SKM-1 treated with dmso at 0.1 percent for 144 hours (cell line): ENCODE measurements around the gene CDK17.
"Not testable (repeated sequence)": the region's sequence is repeated elsewhere in the genome, so short reads cannot be mapped to it uniquely, and the experiment has no call there.

Experiments
- DNase-seq: peaks from one replicate; lab custom pipeline; 2025; ENCODE audit not compliant: unreplicated experiment; lab: John Stamatoyannopoulos, UW

Gene CDK17

GRCh38 chr12:96323906-96324305 is 76.3 kb downstream of the CDK17 start:
- DNase-seq, result no peak

DNA sequence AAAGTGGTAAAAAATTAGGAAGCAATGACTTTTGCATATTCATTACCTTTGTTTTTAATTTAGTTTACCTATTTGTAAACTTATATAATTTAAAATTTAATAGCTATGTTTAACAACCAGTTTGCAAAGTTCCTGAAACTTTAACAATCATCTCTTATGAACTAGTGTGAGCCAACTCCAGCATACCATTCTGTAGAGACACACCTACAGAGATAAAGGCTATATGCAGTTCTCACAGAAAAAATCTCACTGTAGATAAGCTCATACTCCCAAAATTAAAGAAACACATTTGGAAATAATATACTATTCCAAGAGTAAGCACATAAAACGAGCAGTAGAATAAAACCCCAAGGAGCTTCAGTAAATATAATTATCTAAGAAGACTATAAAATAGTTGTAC is 77.5 kb downstream of the CDK17 start:
- DNase-seq, result no peak

GRCh38 chr12:96321941-96322340 is 78.3 kb downstream of the CDK17 start:
- DNase-seq, result no peak

GRCh38 chr12:96317801-96318200 is 82.4 kb downstream of the CDK17 start:
- DNase-seq, result not testable (repeated sequence)

- not testable (repeated sequence) for DNase-seq
Observed at GRCh38 chr12:96315741-96316481, 84.3 kb downstream of the CDK17 start.

GRCh38 chr12:96314723-96315122 is 85.5 kb downstream of the CDK17 start:
- no peak for DNase-seq

GRCh38 chr12:96313606-96314005 is 86.6 kb downstream of the CDK17 start:
- DNase-seq, result no peak

- DNase-seq, result no peak
Observed at GRCh38 chr12:96311191-96311590, 89.0 kb downstream of the CDK17 start.

- no peak for DNase-seq
Observed at GRCh38 chr12:96310067-96310466, 90.2 kb downstream of the CDK17 start.

DNA sequence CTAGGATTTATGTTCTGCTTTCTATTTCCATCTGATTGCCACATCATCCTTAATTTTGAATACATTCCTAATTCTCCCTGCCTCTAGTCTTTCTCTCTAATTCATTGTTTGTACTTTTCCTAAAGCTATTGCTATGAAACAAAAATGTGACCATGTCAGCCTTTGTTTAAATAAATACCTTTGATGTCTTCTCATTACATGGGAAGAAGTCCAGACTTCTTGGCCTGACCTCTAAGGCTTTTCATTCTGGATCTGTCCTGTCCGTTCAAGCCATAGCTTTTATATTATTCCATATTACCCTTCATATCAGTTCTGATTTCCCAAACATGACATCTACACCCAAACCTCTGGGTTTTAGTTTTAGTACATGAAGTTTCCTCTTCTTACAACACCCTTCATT is 91.4 kb downstream of the CDK17 start:
- no peak for DNase-seq

- DNase-seq, result no peak
Observed at GRCh38 chr12:96305665-96306064, 94.6 kb downstream of the CDK17 start.

GRCh38 chr12:96303653-96304052 is 96.6 kb downstream of the CDK17 start:
- DNase-seq, result no peak

GRCh38 chr12:96302687-96303310 is 97.4 kb downstream of the CDK17 start:
- no peak for DNase-seq

- DNase-seq, result no peak
Observed at GRCh38 chr12:96301732-96302131, 98.5 kb downstream of the CDK17 start.

- DNase-seq, result no peak
Observed at GRCh38 chr12:96300064-96300463, 100.2 kb downstream of the CDK17 start.

DNA sequence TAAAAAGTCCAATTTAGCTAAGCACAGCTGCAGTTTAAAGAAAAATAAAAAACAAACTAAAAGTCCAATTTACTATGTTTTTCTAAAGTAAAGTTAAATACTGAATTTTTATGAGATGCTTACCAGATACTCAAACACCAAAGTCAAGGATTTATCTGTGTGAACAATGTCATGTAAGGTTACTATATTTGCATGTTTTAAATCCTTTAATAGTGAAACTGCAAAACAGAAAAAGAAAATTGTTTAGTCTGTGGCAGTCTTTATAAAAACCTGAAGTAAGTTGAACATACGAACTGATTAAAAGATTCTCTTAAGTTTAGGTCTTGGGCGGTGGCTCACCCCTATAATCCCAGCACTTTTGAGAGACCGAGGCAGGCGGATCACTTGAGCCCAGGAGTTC is 102.7 kb downstream of the CDK17 start:
- no peak for DNase-seq

DNA sequence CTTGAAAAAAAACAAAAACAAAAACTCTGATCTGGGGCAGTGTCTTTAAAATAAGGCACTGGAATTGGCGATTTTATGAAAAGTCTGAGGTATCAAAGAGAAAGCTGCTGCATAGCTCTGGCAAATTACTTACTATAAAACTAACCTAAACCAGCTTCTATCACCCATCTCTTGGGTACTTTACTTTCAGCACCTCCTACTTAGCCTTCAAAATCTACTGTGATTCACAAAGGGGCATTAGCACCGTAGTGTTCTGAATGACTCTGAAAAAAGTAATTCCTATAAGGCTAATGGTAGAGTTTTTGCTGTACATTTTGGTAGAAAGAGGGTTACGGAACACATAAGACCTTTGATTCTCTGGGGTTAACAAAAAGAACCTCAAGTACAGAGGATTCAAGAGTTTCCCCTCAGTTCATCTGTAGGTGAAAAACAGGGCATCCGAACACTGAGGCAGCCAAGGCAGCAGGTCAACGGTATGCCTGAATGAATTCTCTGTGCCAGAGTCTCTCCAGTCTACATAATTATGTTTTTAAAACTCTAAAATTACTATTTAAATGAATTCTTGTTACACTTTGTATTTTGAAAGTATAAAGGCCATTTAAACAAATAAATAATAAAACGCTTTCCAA is 104.6 kb downstream of the CDK17 start:
- DNase-seq, result no peak

GRCh38 chr12:96294831-96295230 is 105.4 kb downstream of the CDK17 start:
- DNase-seq, result no peak

DNA sequence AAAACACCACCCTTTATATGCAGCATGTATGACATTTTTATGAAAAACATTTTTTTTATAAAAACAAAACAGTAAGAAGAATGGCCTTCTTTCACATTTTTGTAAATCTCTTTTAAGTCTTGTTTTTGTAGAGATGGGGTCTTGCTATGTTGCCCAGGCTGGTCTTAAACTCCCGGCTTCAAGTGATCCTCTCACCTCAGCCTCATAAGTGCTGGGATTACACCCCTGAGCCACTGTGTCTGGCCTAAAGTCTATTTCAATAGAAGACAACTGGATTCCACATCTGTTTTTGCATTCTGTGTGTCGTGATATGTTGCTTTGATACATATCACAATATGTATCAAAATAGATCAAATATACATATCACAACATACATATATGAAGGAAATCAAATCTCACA is 107.1 kb downstream of the CDK17 start:
- DNase-seq, result no peak

DNA sequence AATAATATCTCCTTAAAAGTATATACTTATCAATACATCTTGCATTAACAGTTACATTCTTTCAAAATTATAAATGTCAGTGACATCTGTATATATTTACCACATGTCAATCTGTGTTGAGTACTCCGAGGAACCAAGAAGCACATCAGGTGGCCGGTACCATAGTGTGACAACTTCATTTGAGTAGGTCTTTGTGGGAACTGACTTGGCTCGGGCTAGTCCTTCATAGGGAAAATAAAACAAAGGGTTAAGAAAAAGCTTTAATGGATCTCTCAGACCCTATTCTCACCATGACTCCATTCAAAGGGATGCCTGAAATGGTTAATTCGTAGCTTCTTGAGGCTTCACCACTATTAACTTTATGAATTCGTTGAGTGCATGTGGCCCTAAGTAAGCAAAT is 111.2 kb downstream of the CDK17 start:
- DNase-seq, result no peak

GRCh38 chr12:96285158-96285557 is 115.1 kb downstream of the CDK17 start:
- DNase-seq, result no peak

- no peak for DNase-seq
Observed at GRCh38 chr12:96274331-96274730, 125.9 kb downstream of the CDK17 start.
